Right lobe of liver (tissue), 6 donors: Measurements from ENCODE around the gene DHRS13. TPM values are rescaled to one million over a fixed set of nuclear protein-coding genes. Genes with fewer than 3 reads are reported as not detected.

ENCODE experiments used
- ATAC-seq, 4 donors: fragments of 200-7000 bp; cut with Tn5 transposase; one replicate each; pipeline ENCODE4 v1.9.1; 2020; ENCODE audit warnings: mild to moderate bottlenecking in 4 of 4, moderate library complexity in 4 of 4
- DNase-seq, 3 donors: peaks; one replicate each; pipeline ENCODE4 v3.0.0-alpha.2; 2020
- H3K27ac ChIP-seq, 3 donors: fragments of 200-600 bp; one replicate each; pipeline ENCODE4 v1.8.0; 2022
- H3K27me3 ChIP-seq, 2 donors: fragments of 200-600 bp; one replicate each; pipeline ENCODE4 v1.8.0; 2022
- H3K36me3 ChIP-seq, 4 donors: fragments of 200-600 bp; sonication (generic) in 1 of 4; one replicate each; pipeline versions ENCODE4 v1.5.1 to v1.8.0; 2017 to 2022; ENCODE audit warnings: control low read depth in 1 of 4
- H3K4me1 ChIP-seq, 4 donors: fragments of 200-600 bp; sonication (generic) in 1 of 4; one replicate each; pipeline versions ENCODE4 v1.5.1 to v1.8.0; 2017 to 2022; ENCODE audit warnings: control low read depth in 1 of 4
- H3K4me3 ChIP-seq, 3 donors: fragments of 200-600 bp; one replicate each; pipeline ENCODE4 v1.8.0; 2022
- H3K9me3 ChIP-seq, 4 donors: fragments of 200-600 bp; sonication (generic) in 1 of 4; one replicate each; pipeline versions ENCODE4 v1.5.1 to v1.8.0; 2017 to 2022; ENCODE audit warnings: control low read depth in 1 of 4
- POLR2A ChIP-seq: fragments of 450-650 bp; IDR thresholded peaks from one replicate; pipeline ENCODE4 v1.6.1; 2017; ENCODE audit warnings: antibody characterized with exemption, mild to moderate bottlenecking
- WGBS: methylation state at CpG from one replicate; pipeline ENCODE4 v1.1.6; 2018; ENCODE audit warnings: low coverage, low lambda C conversion rate; ENCODE audit not compliant: insufficient coverage; ENCODE audit errors: missing lambda C conversion rate; 5-methylcytosine and 5-hydroxymethylcytosine counted together
- intact Hi-C, 2 donors: fragments of 100-400 bp; cut with DNase I; formaldehyde crosslinking; loops; one replicate each; pipeline versions ENCODE4 v1.11.2 to v1.14.1; 2022
- total RNA-seq, 6 experiments: library from RNA; depleted of rRNA in 2 of 6; stranded (reverse); fragments of >200 nt in 2 of 6; fragmentation: NEBNext Ultra II Directional in 3 of 6; extraction: Animal tissue kit (Norgen Biotek cat#: 25700) in 3 of 6; gene quantifications; one replicate each; pipeline versions ENCODE4 v1.1.0 to v1.2.4, GENCODE V29; 2016 to 2023
- TF ChIP-seq, protein P1 (sequence below), 4 donors: fragments of 200-600 bp in 3 of 4; fragments of 450-650 bp in 1 of 4; IDR thresholded peaks; one replicate each; pipeline versions ENCODE4 v1.5.1 to v1.8.0; 2016 to 2022; ENCODE audit warnings: antibody characterized with exemption in 4 of 4, mild to moderate bottlenecking in 2 of 4
- donor health status: DM: no; HTN: yes; CAD: no.
- donor health status: DM: no; HTN: no; CAD: no.
- donor health status: DM: no; HTN: no; CAD: no.
- donor health status: DM: no; HTN: yes; CAD: no.
- donor health status: DM: no; HTN: yes; CAD: no.

The DHRS13 gene
- total RNA-seq, 6 experiments from 2014 or later = 3.4 to 27.4 (median 8.8) TPM

DNA sequence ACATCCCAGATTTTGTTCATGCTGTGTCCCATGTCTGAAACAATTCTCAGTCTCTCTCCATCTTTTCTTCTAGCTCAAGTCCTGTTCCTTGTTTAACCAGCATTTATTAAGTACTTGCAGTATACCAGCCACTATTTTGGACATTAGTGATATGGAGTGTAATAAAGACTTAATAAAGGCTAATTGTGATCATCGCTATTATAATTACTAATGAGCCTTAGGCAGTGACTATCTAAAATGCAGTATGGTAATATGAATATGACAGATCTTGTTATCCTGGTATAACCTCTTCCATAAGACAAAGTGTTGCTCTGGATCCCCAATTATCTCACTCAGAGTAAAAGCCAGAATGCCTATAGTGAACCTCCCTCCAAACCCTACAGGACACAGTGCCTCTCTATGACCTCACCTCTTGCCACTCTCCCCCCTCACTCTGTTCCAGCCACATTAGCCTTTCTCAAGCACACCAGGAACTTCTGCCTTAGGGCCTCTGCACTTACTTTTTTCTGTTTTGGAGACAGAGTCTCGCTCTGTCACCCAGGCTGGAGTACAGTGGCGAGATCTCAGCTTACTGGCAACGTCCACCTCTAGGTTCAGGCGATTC, 3.6 kb downstream of the DHRS13 start:
- TF ChIP-seq POLR2A = no peak
- TF ChIP-seq, protein P1, sequence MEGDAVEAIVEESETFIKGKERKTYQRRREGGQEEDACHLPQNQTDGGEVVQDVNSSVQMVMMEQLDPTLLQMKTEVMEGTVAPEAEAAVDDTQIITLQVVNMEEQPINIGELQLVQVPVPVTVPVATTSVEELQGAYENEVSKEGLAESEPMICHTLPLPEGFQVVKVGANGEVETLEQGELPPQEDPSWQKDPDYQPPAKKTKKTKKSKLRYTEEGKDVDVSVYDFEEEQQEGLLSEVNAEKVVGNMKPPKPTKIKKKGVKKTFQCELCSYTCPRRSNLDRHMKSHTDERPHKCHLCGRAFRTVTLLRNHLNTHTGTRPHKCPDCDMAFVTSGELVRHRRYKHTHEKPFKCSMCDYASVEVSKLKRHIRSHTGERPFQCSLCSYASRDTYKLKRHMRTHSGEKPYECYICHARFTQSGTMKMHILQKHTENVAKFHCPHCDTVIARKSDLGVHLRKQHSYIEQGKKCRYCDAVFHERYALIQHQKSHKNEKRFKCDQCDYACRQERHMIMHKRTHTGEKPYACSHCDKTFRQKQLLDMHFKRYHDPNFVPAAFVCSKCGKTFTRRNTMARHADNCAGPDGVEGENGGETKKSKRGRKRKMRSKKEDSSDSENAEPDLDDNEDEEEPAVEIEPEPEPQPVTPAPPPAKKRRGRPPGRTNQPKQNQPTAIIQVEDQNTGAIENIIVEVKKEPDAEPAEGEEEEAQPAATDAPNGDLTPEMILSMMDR (IDR thresholded peaks at IDR 0.05) = no peak
- Histone ChIP-seq H3K4me1 (peaks cover 0 to 34% (median 8%) of the 10 kb centered on the region in 4 donors), H3K4me3 (no peak overlapping the region), H3K9me3 (no peaks in the 10 kb centered on the region), H3K27me3 (no peaks in the 10 kb centered on the region), H3K36me3 (no peaks in the 10 kb centered on the region), H3K27ac (no peak overlapping the region)
- ATAC-seq (no peak), DNase-seq (no peak)
- 92% methylated on average over 5 of the region's 5 CpGs for WGBS
- intact Hi-C loops = no loop called here

DNA sequence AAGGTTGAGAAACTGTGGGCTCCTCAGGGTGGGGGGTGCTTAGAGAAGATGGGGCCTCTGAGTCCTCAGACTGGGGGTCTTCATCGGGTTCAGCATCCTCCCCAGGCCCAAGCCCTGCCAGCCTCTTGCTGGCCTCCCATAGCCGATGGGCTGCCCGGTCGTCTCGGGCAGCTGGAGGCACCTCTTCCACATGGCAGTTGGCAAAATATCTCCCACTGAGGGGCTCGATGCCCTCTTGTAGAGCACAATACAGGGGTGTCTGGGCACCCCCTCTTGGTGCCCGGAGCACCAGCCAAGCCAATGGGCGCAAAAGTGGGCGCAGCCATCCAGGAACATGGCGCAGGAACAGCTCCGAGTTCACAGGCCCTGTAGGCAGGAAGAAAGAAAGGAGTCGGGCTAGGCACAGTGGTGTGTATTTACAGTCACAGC, 4.3 kb downstream of the DHRS13 start:
- Histone ChIP-seq H3K4me1 (peaks cover 0 to 42% (median 12%) of the 10 kb centered on the region in 4 donors), H3K27me3 (no peaks in the 10 kb centered on the region), H3K4me3 (no peak overlapping the region), H3K9me3 (no peaks in the 10 kb centered on the region), H3K27ac (peak overlapping the region in 2 of 3 donors; percentile 92 to 98), H3K36me3 (no peaks in the 10 kb centered on the region)
- no peak for DNase-seq
- intact Hi-C loops = no loop called here
- ATAC-seq = no peak
- WGBS = 79% methylated on average over 6 of the region's 12 CpGs
- TF ChIP-seq, protein P1 (IDR thresholded peaks at IDR 0.05) = no peak
- TF ChIP-seq POLR2A = no peak

DNA sequence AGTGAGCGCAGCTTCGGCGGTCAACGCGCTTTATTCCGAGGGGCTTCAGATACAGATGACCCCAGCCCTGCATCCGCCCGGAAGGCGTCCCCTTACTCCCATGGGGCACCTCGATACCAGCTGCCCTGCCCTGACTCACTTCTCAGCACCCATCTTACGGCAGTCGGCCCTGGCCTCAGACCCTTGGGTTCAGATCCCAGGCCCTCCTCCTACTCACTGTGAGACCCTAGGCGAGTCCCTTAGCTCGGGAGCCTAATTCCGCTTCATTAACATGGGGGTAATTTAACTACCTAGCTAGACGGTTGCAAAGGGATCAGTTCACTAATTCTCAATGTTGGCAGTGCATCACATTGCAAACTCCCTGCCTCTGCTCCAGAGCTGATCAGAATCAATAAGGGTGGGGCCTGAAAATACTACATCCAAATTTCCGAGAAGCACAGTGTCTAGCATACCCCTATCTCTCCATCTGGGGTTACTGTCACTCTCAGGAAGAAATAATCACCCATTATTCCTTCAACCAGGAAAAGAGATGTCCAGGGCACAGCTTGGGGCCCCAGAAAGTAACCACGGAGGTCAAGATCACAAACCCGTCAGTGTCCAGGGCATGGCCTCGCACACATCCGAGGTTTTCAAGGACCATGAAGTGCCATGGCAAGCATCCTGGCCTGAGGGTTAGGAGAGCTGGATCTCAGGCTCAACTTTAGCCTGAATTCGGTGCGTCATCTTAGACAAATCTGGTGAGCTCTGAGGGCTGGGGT, 4.9 kb downstream of the DHRS13 start:
- Histone ChIP-seq H3K4me1 (peaks cover 0 to 43% (median 15%) of the 10 kb centered on the region in 4 donors), H3K4me3 (peak overlapping the region; percentile 90 to 93 (median 93)), H3K27me3 (no peaks in the 10 kb centered on the region), H3K9me3 (no peaks in the 10 kb centered on the region), H3K27ac (peak overlapping the region; percentile 85 to 98 (median 92)), H3K36me3 (no peaks in the 10 kb centered on the region)
- peak in 1 of 4 donors; percentile 8 for ATAC-seq
- 37% methylated on average over 8 of the region's 23 CpGs for WGBS
- intact Hi-C loops = no loop called here
- DNase-seq = no peak
- TF ChIP-seq, protein P1 (IDR thresholded peaks at IDR 0.05) = peak in 1 of 4 donors; percentile 1
- peak; percentile 16 for TF ChIP-seq POLR2A

DNA sequence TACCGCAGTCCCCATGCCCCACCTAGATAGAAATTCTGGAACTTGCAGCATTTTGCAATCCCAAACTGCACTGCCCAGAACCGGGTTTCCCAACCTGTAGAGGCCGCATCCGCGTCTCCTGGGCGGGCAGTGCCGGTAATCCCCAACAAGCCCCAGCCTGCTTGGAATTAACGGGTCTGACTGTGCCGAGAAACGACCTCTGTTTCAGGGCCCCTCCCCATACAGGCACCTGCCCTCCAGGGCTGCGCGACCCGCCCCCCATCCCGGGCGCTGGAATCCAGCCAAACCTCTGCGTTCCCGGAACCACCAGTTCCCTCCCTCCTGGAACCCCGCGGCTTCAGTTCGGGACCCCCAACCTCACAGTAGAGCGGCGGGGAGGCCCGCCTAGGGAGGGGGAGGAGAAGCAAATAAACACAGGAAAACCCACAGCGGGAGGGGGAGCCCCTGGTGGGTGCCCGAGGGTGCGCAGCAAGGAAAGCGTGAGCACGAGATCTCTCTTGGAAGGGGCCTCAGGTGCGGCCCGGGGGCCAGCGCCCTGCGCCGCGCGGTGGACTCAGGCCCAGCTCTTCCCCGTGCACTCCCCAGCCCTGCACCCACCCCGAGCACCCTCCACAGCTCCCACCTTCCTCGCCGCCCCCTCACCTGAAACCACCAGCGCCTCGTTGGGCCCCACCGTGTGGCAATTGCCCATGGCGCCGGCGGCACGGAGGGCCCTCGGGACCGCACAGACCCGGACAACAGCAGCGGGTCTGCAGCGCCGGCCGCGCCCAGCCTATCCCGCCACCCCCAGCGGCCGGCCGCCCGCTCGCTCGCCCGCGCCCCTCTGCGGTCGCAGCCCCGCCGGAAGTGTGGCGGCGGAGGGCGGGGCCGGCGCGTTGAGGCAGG, 5.8 kb downstream of the DHRS13 start, which contains the start of gene FLOT2:
FLOT2 (minus strand) TSS at position 850 of the 885 bp plus-strand sequence; CDS start at position 691, 159 bp downstream.
- intact Hi-C loops = no loop called here
- Histone ChIP-seq H3K27me3 (no peaks in the 10 kb centered on the region), H3K27ac (peak within 1 kb of the TSS; percentile 85 to 98 (median 92)), H3K9me3 (no peaks in the 10 kb centered on the region), H3K4me1 (peaks cover 0 to 47% (median 18%) of the 10 kb centered on the region in 4 donors), H3K36me3 (no peaks in the 10 kb centered on the region), H3K4me3 (peak within 1 kb of the TSS; percentile 90 to 93 (median 93))
- WGBS = 0% methylated on average over 10 of the region's 73 CpGs
- ATAC-seq (peak; percentile 74 to 84 (median 82)), DNase-seq (peak; percentile 83 to 87 (median 86))
- TF ChIP-seq, protein P1 (IDR thresholded peaks at IDR 0.05) = peak in 3 of 4 donors; percentile 7 to 23 (median 15)
- TF ChIP-seq POLR2A = peak; percentile 74
